ENCODE measurements around the gene GMDS.

DNA sequence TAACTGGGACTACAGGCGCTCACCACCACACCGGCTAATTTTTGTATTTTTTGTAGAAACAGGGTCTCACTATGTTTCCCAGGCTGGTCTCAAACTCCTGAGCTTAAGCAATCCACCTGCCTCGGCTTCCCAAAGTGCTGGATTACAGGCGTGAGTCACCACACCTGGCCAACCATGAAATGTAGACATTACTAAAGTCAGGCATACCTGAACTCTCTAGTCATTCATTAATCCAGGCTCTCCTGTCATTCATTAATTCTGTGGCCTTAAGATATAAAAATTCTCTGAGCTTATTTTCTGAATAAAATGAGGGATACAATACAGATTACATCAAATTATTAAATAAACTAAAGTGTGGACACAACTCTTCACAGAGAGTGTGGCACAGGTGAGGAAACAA lies 159.7 kb downstream of the GMDS start:
- no peak for TF ChIP-seq CTCF (optimal IDR thresholded peaks at IDR 0.05 in 1 of 3, IDR thresholded peaks at IDR 0.05 in 1 of 3, conservative IDR thresholded peaks at IDR 0.05 in 1 of 3; ENCODE audit: extremely low read depth in 1 of 3, insufficient read depth in 2 of 3, low read length in 3 of 3)
- TF ChIP-seq EZH2 (IDR thresholded peaks at IDR 0.05; ENCODE audit: low read length): no peak

Data from keratinocyte (primary cell).